Measurements from ENCODE around the gene GRAMD1C.

Gene GRAMD1C

GRCh38 chr3:113948015-113948917 is 109.7 kb downstream of the GRAMD1C start:
- DNase-seq (ENCODE audit: low read depth in 2 of 2, low spot score in 1 of 2): peak in 1 of 2 donors; percentile 2

- no peak for DNase-seq (ENCODE audit: low read depth in 2 of 2, low spot score in 1 of 2)
Measured at GRCh38 chr3:113952921-113953320, 114.3 kb downstream of the GRAMD1C start.

GRCh38 chr3:113953677-113954076 is 115.1 kb downstream of the GRAMD1C start:
- no peak for DNase-seq (ENCODE audit: low read depth in 2 of 2, low spot score in 1 of 2)

- DNase-seq (ENCODE audit: low read depth in 2 of 2, low spot score in 1 of 2): no peak
Measured at GRCh38 chr3:113954091-113954685, 115.6 kb downstream of the GRAMD1C start.

- no peak for DNase-seq (ENCODE audit: low read depth in 2 of 2, low spot score in 1 of 2)
Measured at GRCh38 chr3:113963879-113964278, 125.3 kb downstream of the GRAMD1C start.

GRCh38 chr3:113966172-113966571 is 127.6 kb downstream of the GRAMD1C start:
- DNase-seq (ENCODE audit: low read depth in 2 of 2, low spot score in 1 of 2): no peak

GRCh38 chr3:113968986-113969385 is 130.4 kb downstream of the GRAMD1C start:
- no peak for DNase-seq (ENCODE audit: low read depth in 2 of 2, low spot score in 1 of 2)

GRCh38 chr3:113977822-113978221 is 139.2 kb downstream of the GRAMD1C start:
- no peak for DNase-seq (ENCODE audit: low read depth in 2 of 2, low spot score in 1 of 2)

GRCh38 chr3:113979916-113980315 is 141.3 kb downstream of the GRAMD1C start:
- no peak for DNase-seq (ENCODE audit: low read depth in 2 of 2, low spot score in 1 of 2)

GRCh38 chr3:113981803-113982202 is 143.2 kb downstream of the GRAMD1C start:
- no peak for DNase-seq (ENCODE audit: low read depth in 2 of 2, low spot score in 1 of 2)

GRCh38 chr3:113983544-113983943 is 145.0 kb downstream of the GRAMD1C start:
- no peak for DNase-seq (ENCODE audit: low read depth in 2 of 2, low spot score in 1 of 2)

GRCh38 chr3:113985541-113985940 is 147.0 kb downstream of the GRAMD1C start:
- DNase-seq (ENCODE audit: low read depth in 2 of 2, low spot score in 1 of 2): no peak
